MCF 10A (cell line): Measurements from ENCODE around the gene MCOLN2. TPM values are rescaled to one million over a fixed set of nuclear protein-coding genes. Genes with fewer than 3 reads are reported as not detected.
"Not testable (repeated sequence)": the region's sequence is repeated elsewhere in the genome, so short reads cannot be mapped to it uniquely, and the experiment has no call there.

Experiments
- BruUV-seq: library from RNA; stranded (reverse); fragments of 400-500 nt; replicated peaks from 2 replicates; lab custom pipeline; 2021; lab: Mats Ljungman, UMichigan
- CTCF ChIA-PET: fragments of 300-600 bp; sonication (Branson Sonifier 250); formaldehyde crosslinking; extraction: SDS; loops from one replicate; lab custom pipeline; 2021; ENCODE audit warnings: antibody characterized with exemption, inconsistent platforms; lab: Yijun Ruan, JAX
- POLR2A ChIA-PET: fragments of 300-600, 350-650 bp; sonication (Branson Sonifier 250); formaldehyde crosslinking; extraction: SDS; loops from one replicate; lab custom pipeline; 2020; ENCODE audit warnings: antibody characterized with exemption, inconsistent platforms; lab: Yijun Ruan, JAX
- DNase-seq: peaks from one replicate; pipeline ENCODE4 v3.0.0-alpha.2; 2018; ENCODE audit not compliant: unreplicated experiment
- H3K27ac Mint-ChIP-seq: one replicate; pipeline ENCODE4 v1.8.0; 2022; ENCODE audit warnings: mild to moderate bottlenecking, low read depth, mixed read lengths; ENCODE audit not compliant: unreplicated experiment
- H3K27me3 Mint-ChIP-seq: one replicate; pipeline ENCODE4 v1.8.0; 2022; ENCODE audit warnings: mixed read lengths; ENCODE audit not compliant: insufficient read depth, unreplicated experiment
- H3K36me3 Mint-ChIP-seq: one replicate; pipeline ENCODE4 v1.8.0; 2022; ENCODE audit warnings: mild to moderate bottlenecking, moderate library complexity, mixed read lengths; ENCODE audit not compliant: insufficient read depth, unreplicated experiment
- H3K4me1 Mint-ChIP-seq: one replicate; pipeline ENCODE4 v1.8.0; 2022; ENCODE audit warnings: mixed read lengths; ENCODE audit not compliant: insufficient read depth, unreplicated experiment
- H3K4me3 Mint-ChIP-seq: one replicate; pipeline ENCODE4 v1.8.0; 2022; ENCODE audit warnings: mild to moderate bottlenecking, moderate library complexity, mixed read lengths; ENCODE audit not compliant: unreplicated experiment
- H3K9me3 Mint-ChIP-seq: one replicate; pipeline ENCODE4 v1.8.0; 2022; ENCODE audit warnings: mixed read lengths; ENCODE audit not compliant: unreplicated experiment
- intact Hi-C: fragments of 100-400 bp; cut with micrococcal nuclease; formaldehyde crosslinking; loops from 2 replicates; pipeline ENCODE4 v1.14.1; 2022
- total RNA-seq: library from RNA; stranded (reverse); gene quantifications from 2 replicates; pipeline ENCODE4 v1.2.3, GENCODE V29; 2022
- TF ChIP-seq, protein P1 (sequence below): fragments of 200-600 bp; IDR thresholded peaks from one replicate; pipeline ENCODE4 v1.8.0; 2022; ENCODE audit warnings: antibody characterized with exemption, mild to moderate bottlenecking; ENCODE audit not compliant: unreplicated experiment

Gene MCOLN2
- total RNA-seq, 1 experiment from 2014 or later: 3.0 TPM

DNA sequence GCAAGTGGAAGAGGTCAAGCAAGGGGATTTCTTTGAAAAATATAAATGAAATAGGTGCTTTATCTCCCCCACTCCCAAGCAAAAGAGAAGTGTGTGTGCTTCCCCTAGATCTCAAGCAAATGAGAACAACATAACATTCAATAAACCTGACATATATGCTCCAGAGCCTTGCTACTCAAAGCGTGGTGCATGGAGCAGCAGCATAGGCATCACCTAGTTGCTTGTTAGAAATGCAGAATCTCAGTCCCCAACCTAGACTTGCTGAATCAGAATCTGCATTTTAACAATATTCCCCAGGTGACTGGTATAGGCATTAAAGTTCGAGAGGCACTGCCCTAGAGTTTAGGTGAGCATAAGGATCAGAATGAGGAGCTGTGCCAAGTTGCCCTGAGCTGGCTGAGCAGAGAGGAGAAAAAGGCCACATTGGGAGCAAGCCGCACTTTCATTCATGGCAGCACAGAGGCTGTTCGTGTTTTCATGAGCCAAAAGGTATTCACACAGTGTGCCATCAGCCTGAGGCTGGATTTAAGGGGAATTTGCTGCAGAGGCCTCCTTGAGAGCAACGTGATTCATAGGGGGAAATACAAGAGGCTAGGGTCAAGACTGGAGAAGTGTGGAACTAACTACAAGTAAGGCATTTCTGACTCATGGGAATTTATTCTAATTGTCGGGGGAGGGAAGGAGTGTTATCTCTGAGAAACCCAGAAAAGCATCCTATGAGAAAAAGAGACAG, 89.7 kb downstream of the MCOLN2 start:
- H3K4me1 Mint-ChIP-seq: peaks cover 6% of the 10 kb centered on the region
- no peak for DNase-seq
- no peaks in the 10 kb centered on the region for H3K27me3 Mint-ChIP-seq
- TF ChIP-seq, protein P1, sequence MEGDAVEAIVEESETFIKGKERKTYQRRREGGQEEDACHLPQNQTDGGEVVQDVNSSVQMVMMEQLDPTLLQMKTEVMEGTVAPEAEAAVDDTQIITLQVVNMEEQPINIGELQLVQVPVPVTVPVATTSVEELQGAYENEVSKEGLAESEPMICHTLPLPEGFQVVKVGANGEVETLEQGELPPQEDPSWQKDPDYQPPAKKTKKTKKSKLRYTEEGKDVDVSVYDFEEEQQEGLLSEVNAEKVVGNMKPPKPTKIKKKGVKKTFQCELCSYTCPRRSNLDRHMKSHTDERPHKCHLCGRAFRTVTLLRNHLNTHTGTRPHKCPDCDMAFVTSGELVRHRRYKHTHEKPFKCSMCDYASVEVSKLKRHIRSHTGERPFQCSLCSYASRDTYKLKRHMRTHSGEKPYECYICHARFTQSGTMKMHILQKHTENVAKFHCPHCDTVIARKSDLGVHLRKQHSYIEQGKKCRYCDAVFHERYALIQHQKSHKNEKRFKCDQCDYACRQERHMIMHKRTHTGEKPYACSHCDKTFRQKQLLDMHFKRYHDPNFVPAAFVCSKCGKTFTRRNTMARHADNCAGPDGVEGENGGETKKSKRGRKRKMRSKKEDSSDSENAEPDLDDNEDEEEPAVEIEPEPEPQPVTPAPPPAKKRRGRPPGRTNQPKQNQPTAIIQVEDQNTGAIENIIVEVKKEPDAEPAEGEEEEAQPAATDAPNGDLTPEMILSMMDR: no peak
- no peak overlapping the region for H3K27ac Mint-ChIP-seq
- no TSS peak for BruUV-seq
- ChIA-PET POLR2A (no interaction called here), CTCF (interaction anchor here (0.5 kb wide), 1 partner anchor 149 kb away, joined by 4 read pairs; no protein-coding TSS in a partner anchor)
- intact Hi-C loops: no loop called here
- H3K36me3 Mint-ChIP-seq: no peaks in the 10 kb centered on the region
- H3K4me3 Mint-ChIP-seq: no peak overlapping the region
- peaks cover 4% of the 10 kb centered on the region for H3K9me3 Mint-ChIP-seq

DNA sequence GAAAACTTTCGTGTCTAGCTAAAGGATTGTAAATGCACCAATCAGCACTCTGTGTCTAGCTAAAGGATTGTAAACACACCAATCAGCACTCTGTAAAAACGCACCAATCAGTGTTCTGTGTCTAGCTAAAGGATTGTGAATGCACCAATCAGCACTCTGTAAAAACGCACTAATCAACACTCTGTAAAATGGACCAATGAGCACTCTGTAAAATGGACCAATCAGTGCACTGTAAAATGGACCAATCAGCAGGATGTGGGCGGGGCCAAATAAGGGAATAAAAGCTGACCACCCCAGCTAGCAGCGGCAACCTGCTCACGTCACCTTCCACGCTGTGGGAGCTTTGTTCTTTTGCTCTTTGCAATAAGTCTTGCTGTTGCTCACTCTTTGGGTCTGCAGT, 94.2 kb downstream of the MCOLN2 start:
- H3K36me3 Mint-ChIP-seq, H3K27ac Mint-ChIP-seq, H3K27me3 Mint-ChIP-seq, H3K9me3 Mint-ChIP-seq, POLR2A ChIA-PET, H3K4me3 Mint-ChIP-seq, BruUV-seq, H3K4me1 Mint-ChIP-seq, intact Hi-C loops, DNase-seq: not testable (repeated sequence)
- CTCF ChIA-PET: interaction anchor here (0.8 kb wide), 1 partner anchor 42 kb away, joined by 3 read pairs; no protein-coding TSS in a partner anchor

DNA sequence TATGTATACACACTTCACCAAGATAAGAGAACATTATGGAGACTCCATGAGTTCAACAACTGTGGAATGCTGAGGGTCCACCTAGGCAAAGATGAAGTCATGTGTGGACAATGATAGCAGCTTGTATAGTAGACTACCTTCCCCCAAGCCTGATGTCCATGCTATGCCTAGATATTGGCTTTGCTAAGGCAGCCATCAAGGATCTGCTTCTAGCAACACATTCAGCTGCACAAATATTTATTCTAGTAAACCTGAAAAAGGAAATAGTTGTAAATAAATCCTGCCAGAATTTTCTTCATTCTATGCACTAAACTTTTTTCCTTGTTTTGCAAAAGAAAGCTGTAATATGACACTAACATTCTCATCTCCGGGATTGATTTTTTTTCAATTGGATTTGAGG, 96.9 kb downstream of the MCOLN2 start:
- no peak for DNase-seq
- no peak overlapping the region for H3K4me3 Mint-ChIP-seq
- H3K9me3 Mint-ChIP-seq: peaks cover 8% of the 10 kb centered on the region
- no peak overlapping the region for H3K27ac Mint-ChIP-seq
- TF ChIP-seq, protein P1: no peak
- ChIA-PET CTCF (interaction anchor here (1.2 kb wide), 1 partner anchor 11 kb away, joined by 4 read pairs; no protein-coding TSS in a partner anchor), POLR2A (interaction anchor here (1.1 kb wide), 1 partner anchor 12 kb away, joined by 7 read pairs; no protein-coding TSS in a partner anchor)
- H3K36me3 Mint-ChIP-seq: no peaks in the 10 kb centered on the region
- no TSS peak for BruUV-seq
- intact Hi-C loops: no loop called here
- no peaks in the 10 kb centered on the region for H3K27me3 Mint-ChIP-seq
- no peaks in the 10 kb centered on the region for H3K4me1 Mint-ChIP-seq

DNA sequence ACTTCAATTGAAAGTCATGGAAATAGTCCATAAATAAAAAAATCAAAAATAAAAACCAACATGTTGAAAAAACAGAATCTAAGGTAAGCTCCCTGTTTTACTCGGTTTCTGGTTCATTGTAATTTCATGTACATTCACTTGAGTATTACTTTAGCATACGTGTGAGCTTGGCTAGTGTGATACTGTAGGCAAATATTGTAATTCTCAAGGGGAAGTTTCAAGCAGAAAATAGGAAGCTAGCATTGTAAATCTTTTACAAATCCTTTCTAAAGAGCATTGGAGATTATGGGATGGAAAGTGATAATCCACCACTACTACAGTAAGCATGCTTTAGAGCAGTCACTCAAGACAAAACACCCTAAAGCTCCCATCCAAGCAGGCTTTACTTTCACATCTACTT, 100.6 kb downstream of the MCOLN2 start:
- BruUV-seq: no TSS peak
- Mint-ChIP-seq H3K27ac (no peak overlapping the region), H3K27me3 (no peaks in the 10 kb centered on the region), H3K36me3 (no peaks in the 10 kb centered on the region), H3K9me3 (no peaks in the 10 kb centered on the region), H3K4me3 (no peak overlapping the region), H3K4me1 (no peaks in the 10 kb centered on the region)
- intact Hi-C loops: no loop called here
- no peak for DNase-seq
- POLR2A ChIA-PET: no interaction called here
- CTCF ChIA-PET: interaction anchor here (0.9 to 1.6 kb wide), 3 partner anchors 8 to 124 kb away, joined by 3 to 13 read pairs (median 3); no protein-coding TSS in a partner anchor
- TF ChIP-seq, protein P1: no peak
